Heart left ventricle (tissue), 13 donors: Measurements from ENCODE around the gene WNT9A.

ENCODE experiments used
- CTCF ChIP-seq, 12 donors: fragments of 200-600 bp; sonication (generic) in 4 of 12; IDR thresholded peaks; one replicate each; pipeline versions ENCODE4 v1.5.0 to v1.8.0; 2018 to 2022; ENCODE audit warnings: antibody characterized with exemption in 12 of 12, mild to moderate bottlenecking in 5 of 12
- POLR2A ChIP-seq, 2 donors: fragments of 450-650 bp; IDR thresholded peaks; one replicate each; pipeline ENCODE4 v1.6.1; 2017; ENCODE audit warnings: antibody characterized with exemption in 2 of 2, mild to moderate bottlenecking in 2 of 2, moderate library complexity in 2 of 2
- donor health status: ischemic (EF 13 %, LVEDD 7.1; RV severe dilation, severe dysfunction).
- donor health status: DM: no; HTN: yes; CAD: no.
- donor health status: DM: no; HTN: no; CAD: no.
- donor health status: ischemic (EF 25% LVEDD 6.9; RV normal size, moderate dysfunction).
- donor health status: ischemic (EF 25% LVEDD 5.7; RV mildly dilated, moderate dysfunction).
- donor health status: ischemic (EF 35%, LVEDD 5.7; RV mildly dilated, moderate dysfunction).
- donor health status: nonischemic (EF 11% LVEDD 7.7; RV severe dilation, severe dysfunction).
- donor health status: DM: yes; HTN: yes; CAD: no.
- donor health status: PGD.
- donor health status: ischemic (EF 29% LVEDD 5.4; RV normal size, mild dysfunction).
- donor health status: nonischemic (EF 23%, LVEDD 6.1; RV moderate dilation, normal function).

- TF ChIP-seq CTCF (IDR thresholded peaks at IDR 0.05) (no peak), POLR2A (IDR thresholded peaks at IDR 0.05) (no peak)
Measured at GRCh38 chr1:227950735-227951346, 3.1 kb upstream of the WNT9A start.
